NCI-H2171 (cell line): Measurements from ENCODE around the gene NUTF2.
A peak's percentile ranks its signal among the peaks of the same experiment; 100 is the strongest.
"Not testable (repeated sequence)": the region's sequence is repeated elsewhere in the genome, so short reads cannot be mapped to it uniquely, and the experiment has no call there.

ENCODE experiments used
- DNase-seq: peaks from one replicate; lab custom pipeline; 2025; lab: John Stamatoyannopoulos, UW

The NUTF2 gene

GRCh38 chr16:67864044-67864443 is 17.3 kb downstream of the NUTF2 start:
- not testable (repeated sequence) for DNase-seq

- no peak for DNase-seq
Measured at GRCh38 chr16:67864594-67864993, 17.9 kb downstream of the NUTF2 start.

GRCh38 chr16:67865318-67865717 is 18.6 kb downstream of the NUTF2 start:
- no peak for DNase-seq

- no peak for DNase-seq
Measured at GRCh38 chr16:67868290-67868689, 21.6 kb downstream of the NUTF2 start.

GRCh38 chr16:67869653-67870052 is 22.9 kb downstream of the NUTF2 start:
- no peak for DNase-seq

GRCh38 chr16:67871256-67871655 is 24.5 kb downstream of the NUTF2 start:
- DNase-seq = no peak

- DNase-seq = no peak
Measured at GRCh38 chr16:67872131-67872630, 25.4 kb downstream of the NUTF2 start.

GRCh38 chr16:67872631-67873434 is 26.1 kb downstream of the NUTF2 start, which contains the start of gene EDC4:
Gene EDC4, plus strand, starts transcription at chr16:67873052. Its CDS starts 210 bp downstream, at chr16:67873262.
- peak; percentile 68 for DNase-seq

GRCh38 chr16:67873435-67874370 is 27.0 kb downstream of the NUTF2 start:
- DNase-seq = no peak

- DNase-seq = no peak
Measured at GRCh38 chr16:67874372-67874771, 27.6 kb downstream of the NUTF2 start.

- no peak for DNase-seq
Measured at GRCh38 chr16:67877064-67877463, 30.3 kb downstream of the NUTF2 start.

- no peak for DNase-seq
Measured at GRCh38 chr16:67878232-67878631, 31.5 kb downstream of the NUTF2 start.

- DNase-seq = no peak
Measured at GRCh38 chr16:67878846-67879245, 32.1 kb downstream of the NUTF2 start.

GRCh38 chr16:67879462-67879861 is 32.7 kb downstream of the NUTF2 start:
- no peak for DNase-seq

- no peak for DNase-seq
Measured at GRCh38 chr16:67879936-67880335, 33.2 kb downstream of the NUTF2 start.

GRCh38 chr16:67880584-67880983 is 33.9 kb downstream of the NUTF2 start:
- DNase-seq = no peak

GRCh38 chr16:67881621-67882161 is 35.0 kb downstream of the NUTF2 start:
- DNase-seq = no peak

- no peak for DNase-seq
Measured at GRCh38 chr16:67882374-67883145, 35.8 kb downstream of the NUTF2 start.

- DNase-seq = no peak
Measured at GRCh38 chr16:67883146-67883871, 36.6 kb downstream of the NUTF2 start.

GRCh38 chr16:67883872-67884261 is 37.1 kb downstream of the NUTF2 start:
- peak; percentile 21 for DNase-seq

GRCh38 chr16:67884684-67885083 is 38.0 kb downstream of the NUTF2 start, which contains the start of gene NRN1L:
Gene NRN1L, plus strand, starts transcription at chr16:67884885. Its CDS starts 19 bp downstream, at chr16:67884904.
- peak; percentile 91 for DNase-seq
